Brain microvascular endothelial cell (primary cell): Measurements from ENCODE around the gene GPNMB.

Experiments used
- DNase-seq: peaks from one replicate; pipeline ENCODE4 v3.0.0-alpha.2; 2020
- H3K27ac ChIP-seq: fragments of 250-450 bp; sonication (Bioruptor Pico); 2 replicates; pipeline ENCODE4 v1.5.1; 2020; ENCODE audit warnings: mild to moderate bottlenecking, moderate library complexity
- H3K27me3 ChIP-seq: fragments of 250-450 bp; sonication (Bioruptor Pico); replicated peaks from 2 replicates; pipeline ENCODE4 v1.5.1; 2020; ENCODE audit warnings: mild to moderate bottlenecking
- H3K36me3 ChIP-seq: fragments of 250-450 bp; sonication (Bioruptor Pico); replicated peaks from 2 replicates; pipeline ENCODE4 v1.5.1; 2020; ENCODE audit warnings: mild to moderate bottlenecking
- H3K4me3 ChIP-seq: 2 replicates; pipeline ENCODE4 v1.5.1; 2011; ENCODE audit warnings: low read depth, mild to moderate bottlenecking, control low read depth, low read length, moderate library complexity
- CTCF ChIP-seq: IDR thresholded peaks from 2 replicates; pipeline ENCODE4 v1.5.1; 2011; ENCODE audit warnings: low read depth, mild to moderate bottlenecking, moderate library complexity, low read length, control low read depth, inconsistent platforms; ENCODE audit errors: missing control alignments
- in situ Hi-C: cut with HindIII; loops from 2 replicates; pipeline ENCODE4 v1.10.0; 2017; ENCODE audit warnings: low sequenced_read_pairs, low pct_ligation_motif_present

The GPNMB gene

GRCh38 chr7:23212841-23213240 is 33.7 kb upstream of the GPNMB start:
- H3K27me3 ChIP-seq = no peaks in the 10 kb centered on the region
- H3K36me3 ChIP-seq = no peaks in the 10 kb centered on the region
- in situ Hi-C loops = no loop called here
- H3K27ac ChIP-seq = no peak overlapping the region
- TF ChIP-seq CTCF = no peak
- no peak for DNase-seq
- H3K4me3 ChIP-seq = no peak overlapping the region

DNA sequence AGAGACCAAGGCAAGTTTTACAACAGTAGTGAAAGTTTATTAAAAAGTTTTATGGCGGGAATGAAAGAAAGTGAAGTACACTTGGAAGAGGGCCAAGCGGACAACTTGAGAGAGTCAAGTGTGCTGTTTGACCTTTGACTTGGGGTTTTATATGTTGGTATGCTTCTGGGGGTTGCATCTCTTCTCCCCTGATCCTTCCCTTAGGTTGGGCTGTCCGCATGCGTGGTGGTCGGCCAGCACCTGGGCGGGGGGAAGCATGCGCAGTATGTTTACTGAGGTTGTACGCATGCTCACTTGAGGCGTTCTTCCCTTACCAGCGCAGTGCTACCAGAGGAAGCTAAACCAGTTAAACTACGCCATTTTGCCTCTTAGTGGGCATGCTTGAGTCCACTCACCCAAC is 32.8 kb upstream of the GPNMB start:
- no peaks in the 10 kb centered on the region for H3K27me3 ChIP-seq
- no peak overlapping the region for H3K4me3 ChIP-seq
- no peaks in the 10 kb centered on the region for H3K36me3 ChIP-seq
- TF ChIP-seq CTCF = no peak
- no peak overlapping the region for H3K27ac ChIP-seq
- no peak for DNase-seq
- in situ Hi-C loops = no loop called here

DNA sequence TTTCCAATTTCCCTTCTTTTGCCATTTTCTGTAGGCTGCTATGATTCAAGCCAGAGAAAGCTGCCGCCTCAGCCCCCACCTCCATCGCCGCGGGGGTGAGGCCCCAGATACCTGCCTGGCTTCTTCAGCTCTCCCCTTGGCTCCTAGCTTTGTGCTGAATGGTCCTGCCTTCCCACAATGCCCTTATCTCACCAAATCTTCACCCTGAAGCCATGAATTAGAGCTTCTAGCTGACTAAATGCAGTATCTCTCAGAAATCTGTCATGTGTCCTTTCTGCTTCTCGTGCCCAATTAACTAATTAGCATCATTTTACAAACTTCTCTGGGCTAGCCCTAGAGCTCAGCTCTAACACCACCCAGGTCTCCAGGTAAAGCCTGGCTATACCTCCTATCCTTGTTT is 32.2 kb upstream of the GPNMB start:
- no peak for TF ChIP-seq CTCF

GRCh38 chr7:23214938-23215337 is 31.6 kb upstream of the GPNMB start:
- Histone ChIP-seq H3K27me3 (no peaks in the 10 kb centered on the region), H3K36me3 (no peaks in the 10 kb centered on the region), H3K27ac (no peak overlapping the region), H3K4me3 (no peak overlapping the region)
- DNase-seq = no peak
- TF ChIP-seq CTCF = no peak
- in situ Hi-C loops = no loop called here

More for the DNA sequence above, 32.2 kb upstream of the GPNMB start:
- Histone ChIP-seq H3K4me3 (no peak overlapping the region), H3K27me3 (no peaks in the 10 kb centered on the region), H3K36me3 (no peaks in the 10 kb centered on the region), H3K27ac (no peak overlapping the region)
- in situ Hi-C loops = no loop called here
- no peak for DNase-seq

- Histone ChIP-seq H3K27me3 (no peaks in the 10 kb centered on the region), H3K27ac (no peak overlapping the region), H3K36me3 (no peaks in the 10 kb centered on the region), H3K4me3 (no peak overlapping the region)
- no peak for TF ChIP-seq CTCF
- in situ Hi-C loops = no loop called here
- DNase-seq = no peak
Measured at GRCh38 chr7:23216021-23216420, 30.6 kb upstream of the GPNMB start.

DNA sequence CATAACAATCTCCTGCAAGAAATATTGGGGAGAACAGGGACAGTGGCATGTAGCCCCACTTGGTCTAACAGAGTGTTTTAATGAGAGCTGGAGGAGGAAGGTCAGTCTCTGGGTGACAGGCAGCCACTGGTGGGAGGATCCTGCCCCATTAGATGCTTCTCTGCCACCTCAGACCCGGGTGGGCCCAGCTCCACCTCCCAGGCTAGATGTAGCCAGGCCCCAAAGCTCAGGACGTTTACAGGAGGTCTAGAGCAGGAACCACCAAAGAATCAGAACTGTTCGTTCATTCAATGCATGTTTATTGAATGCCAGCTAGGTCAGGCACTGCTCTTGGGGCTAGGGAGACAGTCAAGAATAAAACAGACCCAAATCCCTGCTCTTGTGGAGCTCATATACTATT is 28.4 kb upstream of the GPNMB start:
- no peak overlapping the region for H3K4me3 ChIP-seq
- no peaks in the 10 kb centered on the region for H3K27me3 ChIP-seq
- H3K36me3 ChIP-seq = no peaks in the 10 kb centered on the region
- TF ChIP-seq CTCF = no peak
- in situ Hi-C loops = no loop called here
- no peak overlapping the region for H3K27ac ChIP-seq
- DNase-seq = no peak
